ENCODE results near the gene SPG7.
"Not testable (repeated sequence)": the region's sequence is repeated elsewhere in the genome, so short reads cannot be mapped to it uniquely, and the experiment has no call there.

SPG7 gene

GRCh38 chr16:89582614-89583196, 74.5 kb downstream of the SPG7 start:
- no peak for DNase-seq

GRCh38 chr16:89583197-89583894, 75.1 kb downstream of the SPG7 start:
- DNase-seq = no peak

- DNase-seq = no peak
Observed at GRCh38 chr16:89583895-89584644, 75.9 kb downstream of the SPG7 start.

- DNase-seq = no peak
Observed at GRCh38 chr16:89584768-89585549, 76.8 kb downstream of the SPG7 start.

GRCh38 chr16:89586218-89586617, 78.0 kb downstream of the SPG7 start:
- DNase-seq = no peak

GRCh38 chr16:89586853-89587252, 78.7 kb downstream of the SPG7 start:
- no peak for DNase-seq

- not testable (repeated sequence) for DNase-seq
Observed at GRCh38 chr16:89587676-89588075, 79.5 kb downstream of the SPG7 start.

- no peak for DNase-seq
Observed at GRCh38 chr16:89588413-89589109, 80.4 kb downstream of the SPG7 start.

GRCh38 chr16:89589241-89589926, 81.2 kb downstream of the SPG7 start:
- no peak for DNase-seq

- no peak for DNase-seq
Observed at GRCh38 chr16:89593841-89594240, 85.6 kb downstream of the SPG7 start.

- no peak for DNase-seq
Observed at GRCh38 chr16:89595330-89596060, 87.3 kb downstream of the SPG7 start.

GRCh38 chr16:89596061-89596689, 88.0 kb downstream of the SPG7 start:
- no peak for DNase-seq

- no peak for DNase-seq
Observed at GRCh38 chr16:89596957-89597649, 88.9 kb downstream of the SPG7 start.

GRCh38 chr16:89598199-89598598, 90.0 kb downstream of the SPG7 start:
- DNase-seq = no peak

- DNase-seq = no peak
Observed at GRCh38 chr16:89599451-89599858, 91.3 kb downstream of the SPG7 start.

GRCh38 chr16:89599902-89600301, 91.7 kb downstream of the SPG7 start:
- no peak for DNase-seq

GRCh38 chr16:89600427-89600826, 92.2 kb downstream of the SPG7 start:
- DNase-seq = no peak

- no peak for DNase-seq
Observed at GRCh38 chr16:89600956-89601355, 92.8 kb downstream of the SPG7 start.

- no peak for DNase-seq
Observed at GRCh38 chr16:89601906-89602272, 93.7 kb downstream of the SPG7 start.

- DNase-seq = no peak
Observed at GRCh38 chr16:89602273-89602951, 94.2 kb downstream of the SPG7 start.
